HAP-1 (cell line): ENCODE results near the gene DAB2IP.
A peak's percentile ranks its signal among the peaks of the same experiment; 100 is the strongest.
"Not testable (repeated sequence)": the region's sequence is repeated elsewhere in the genome, so short reads cannot be mapped to it uniquely, and the experiment has no call there.

Experiments used
- DNase-seq, 2 experiments: peaks; one replicate each; pipeline ENCODE4 v3.0.0-alpha.2; 2016 to 2020; ENCODE audit warnings: low spot score in 2 of 2
- H3K27me3 ChIP-seq: fragments of 250-450 bp; sonication (Bioruptor Pico); 2 replicates; pipeline ENCODE4 v1.5.1; 2020; ENCODE audit warnings: low read depth, mild to moderate bottlenecking, moderate library complexity
- H3K36me3 ChIP-seq: fragments of 250-450 bp; sonication (Bioruptor Pico); replicated peaks from 2 replicates; pipeline ENCODE4 v1.5.1; 2020; ENCODE audit warnings: mild to moderate bottlenecking
- H3K4me1 ChIP-seq: fragments of 250-450 bp; sonication (Bioruptor Pico); 2 replicates; pipeline ENCODE4 v1.5.1; 2020; ENCODE audit warnings: mild to moderate bottlenecking
- H3K4me3 ChIP-seq: fragments of 250-450 bp; sonication (Bioruptor Pico); 2 replicates; pipeline ENCODE4 v1.5.1; 2020; ENCODE audit warnings: mild to moderate bottlenecking, moderate library complexity
- H3K9me3 ChIP-seq: fragments of 250-450 bp; sonication (Bioruptor Pico); 2 replicates; pipeline ENCODE4 v1.5.1; 2020; ENCODE audit warnings: mild to moderate bottlenecking, moderate library complexity
- in situ Hi-C: fragments of 300-500 bp; cut with MboI; formaldehyde crosslinking; loops from 3 replicates; pipeline ENCODE4 v1.14.3; 2020; ENCODE audit warnings: low sequenced_read_pairs, inconsistent platforms, mixed read lengths

The DAB2IP gene

GRCh38 chr9:121643473-121643872 is 8.0 kb upstream of the DAB2IP start:
- Histone ChIP-seq H3K27me3 (no peaks in the 10 kb centered on the region), H3K36me3 (no peaks in the 10 kb centered on the region), H3K4me1 (no peaks in the 10 kb centered on the region), H3K9me3 (no peaks in the 10 kb centered on the region), H3K4me3 (no peak overlapping the region)
- in situ Hi-C loops: no loop called here
- no peak for DNase-seq

DNA sequence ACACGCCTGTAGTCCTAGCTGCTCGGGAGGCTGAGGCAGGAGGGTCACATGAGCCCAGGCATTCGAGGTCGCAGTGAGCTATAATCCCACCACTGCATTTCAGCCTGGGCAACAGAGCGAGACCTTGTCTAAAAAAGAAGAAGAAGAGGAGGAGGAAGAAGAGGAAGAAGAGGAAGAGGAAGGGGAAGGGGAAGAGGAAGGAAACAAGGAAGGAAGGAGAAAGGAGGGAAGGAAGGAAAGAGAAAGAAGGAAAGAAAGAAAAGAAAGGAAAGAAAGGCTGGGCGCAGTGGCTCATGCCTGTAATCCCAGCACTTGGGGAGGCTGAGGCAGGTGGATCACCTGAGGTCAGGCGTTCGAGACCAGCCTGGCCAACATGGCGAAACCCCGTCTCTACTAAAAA is 7.4 kb upstream of the DAB2IP start:
- H3K4me1 ChIP-seq, H3K36me3 ChIP-seq, H3K4me3 ChIP-seq, H3K9me3 ChIP-seq, DNase-seq, H3K27me3 ChIP-seq, in situ Hi-C loops: not testable (repeated sequence)

DNA sequence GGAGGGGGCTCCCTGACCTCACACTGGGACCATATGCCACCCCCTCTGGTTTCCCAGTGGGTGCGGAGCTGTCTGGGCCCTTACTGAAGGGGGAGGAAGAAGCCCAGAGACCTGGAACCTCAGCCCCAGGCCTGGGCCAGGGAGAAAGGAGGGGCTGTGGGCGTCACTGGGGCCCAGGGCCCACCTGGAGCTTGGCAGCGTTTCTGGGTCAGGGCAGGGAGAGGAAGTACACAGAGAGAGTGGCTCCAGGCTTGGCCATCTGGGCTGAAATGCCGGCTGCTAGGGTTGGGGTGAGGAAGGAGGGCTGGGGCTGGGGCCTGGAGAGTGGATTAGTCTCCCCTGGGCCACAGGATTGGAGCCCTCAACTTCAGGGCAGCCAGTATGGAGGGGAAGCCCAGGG is 6.4 kb upstream of the DAB2IP start:
- Histone ChIP-seq H3K4me3 (no peak overlapping the region), H3K36me3 (no peaks in the 10 kb centered on the region), H3K27me3 (no peaks in the 10 kb centered on the region), H3K4me1 (peaks cover 5% of the 10 kb centered on the region), H3K9me3 (no peaks in the 10 kb centered on the region)
- no peak for DNase-seq
- in situ Hi-C loops: no loop called here

DNA sequence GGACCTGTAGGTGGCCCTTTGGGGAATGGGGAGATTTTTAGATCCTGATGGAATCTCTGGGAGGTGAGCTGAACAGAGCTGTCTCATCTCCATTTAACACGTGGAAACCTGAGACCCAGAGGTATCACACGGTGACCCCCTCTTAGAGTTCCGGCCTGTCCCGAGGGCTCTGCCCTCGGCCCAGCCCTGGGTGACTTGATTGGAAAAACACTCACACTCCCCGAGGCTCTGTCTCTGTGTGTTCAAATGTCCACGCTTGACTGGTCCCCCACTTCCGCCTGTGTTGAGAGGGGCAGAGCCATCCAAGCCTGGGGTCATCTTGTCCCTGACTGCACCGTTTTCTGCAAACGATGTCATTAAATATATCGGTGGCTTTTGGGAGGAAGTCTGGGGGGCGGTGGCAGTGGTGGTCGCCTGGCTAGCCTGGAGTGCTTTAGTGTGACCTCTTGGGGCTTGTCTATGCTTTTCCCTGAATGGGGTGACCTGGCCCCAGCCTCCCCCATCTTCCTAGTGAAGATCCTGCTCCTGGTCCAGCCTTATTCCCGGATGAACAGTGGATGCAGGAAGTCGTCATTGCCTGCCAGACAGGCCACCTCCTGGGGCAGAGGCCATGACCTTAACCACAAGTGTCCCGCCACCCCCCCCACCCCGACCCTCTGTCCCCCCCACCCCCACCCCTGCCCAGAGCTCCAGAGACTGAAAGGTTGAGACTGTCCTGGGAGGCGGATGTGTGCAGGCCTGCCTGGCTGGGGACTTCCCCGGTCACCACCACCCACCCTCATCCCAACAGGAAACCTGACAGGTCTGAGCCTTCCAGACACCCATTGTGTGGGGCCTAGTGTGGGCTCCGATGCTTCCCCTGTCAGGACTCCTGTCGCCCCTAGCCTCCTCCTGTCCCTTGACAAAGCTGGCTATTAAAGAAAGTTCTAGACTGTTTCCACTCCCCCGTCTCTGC is 5.3 kb upstream of the DAB2IP start:
- H3K4me3 ChIP-seq: no peak overlapping the region
- no peaks in the 10 kb centered on the region for H3K36me3 ChIP-seq
- no peak for DNase-seq
- H3K27me3 ChIP-seq: no peaks in the 10 kb centered on the region
- H3K4me1 ChIP-seq: peaks cover 14% of the 10 kb centered on the region
- H3K9me3 ChIP-seq: no peaks in the 10 kb centered on the region
- in situ Hi-C loops: no loop called here

- peaks cover 14% of the 10 kb centered on the region for H3K4me1 ChIP-seq
- in situ Hi-C loops: no loop called here
Measured at GRCh38 chr9:121646992-121647391, 4.4 kb upstream of the DAB2IP start.

DNA sequence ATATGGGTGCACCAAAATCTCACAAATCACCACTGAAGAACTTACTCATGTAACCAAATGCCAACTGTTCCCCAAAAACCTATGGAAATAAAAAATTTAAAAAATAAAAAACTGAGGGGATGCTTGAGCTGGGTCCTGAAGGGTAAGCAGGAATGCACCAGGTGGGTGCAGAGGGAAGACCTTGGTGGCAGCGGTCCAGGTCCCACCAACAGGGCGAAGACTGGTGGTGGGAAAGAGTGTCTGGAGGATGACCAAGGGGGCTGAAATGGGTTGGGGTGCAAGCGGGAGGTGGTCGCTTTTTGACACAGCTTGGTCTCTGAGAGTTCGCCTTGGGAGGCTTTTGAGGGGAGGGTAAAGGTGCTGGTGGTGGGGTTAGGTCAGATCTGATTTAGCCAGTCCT is 3.3 kb upstream of the DAB2IP start:
- Histone ChIP-seq H3K9me3 (no peaks in the 10 kb centered on the region), H3K36me3 (no peaks in the 10 kb centered on the region), H3K27me3 (no peaks in the 10 kb centered on the region), H3K4me1 (peaks cover 17% of the 10 kb centered on the region), H3K4me3 (no peak overlapping the region)
- no peak for DNase-seq
- in situ Hi-C loops: no loop called here

More at GRCh38 chr9:121646992-121647391, 4.4 kb upstream of the DAB2IP start:
- no peaks in the 10 kb centered on the region for H3K27me3 ChIP-seq
- H3K9me3 ChIP-seq: no peaks in the 10 kb centered on the region
- H3K36me3 ChIP-seq: no peaks in the 10 kb centered on the region
- DNase-seq: no peak
- no peak overlapping the region for H3K4me3 ChIP-seq

GRCh38 chr9:121648799-121649198 is 2.6 kb upstream of the DAB2IP start:
- no peaks in the 10 kb centered on the region for H3K36me3 ChIP-seq
- in situ Hi-C loops: no loop called here
- H3K4me1 ChIP-seq: peaks cover 17% of the 10 kb centered on the region
- H3K4me3 ChIP-seq: no peak overlapping the region
- no peak for DNase-seq
- no peaks in the 10 kb centered on the region for H3K9me3 ChIP-seq
- no peaks in the 10 kb centered on the region for H3K27me3 ChIP-seq

GRCh38 chr9:121649476-121650216 is 1.8 kb upstream of the DAB2IP start:
- no peaks in the 10 kb centered on the region for H3K27me3 ChIP-seq
- H3K9me3 ChIP-seq: no peaks in the 10 kb centered on the region
- peaks cover 17% of the 10 kb centered on the region for H3K4me1 ChIP-seq
- DNase-seq: no peak
- H3K36me3 ChIP-seq: no peaks in the 10 kb centered on the region
- H3K4me3 ChIP-seq: no peak overlapping the region
- in situ Hi-C loops: no loop called here

- peak; percentile 81 to 94 for DNase-seq
- H3K36me3 ChIP-seq: no peaks in the 10 kb centered on the region
- no peaks in the 10 kb centered on the region for H3K9me3 ChIP-seq
- H3K4me3 ChIP-seq: no peak overlapping the region
- no peaks in the 10 kb centered on the region for H3K27me3 ChIP-seq
- in situ Hi-C loops: no loop called here
- H3K4me1 ChIP-seq: peaks cover 17% of the 10 kb centered on the region
Measured at GRCh38 chr9:121650217-121651007, 1.0 kb upstream of the DAB2IP start.

DNA sequence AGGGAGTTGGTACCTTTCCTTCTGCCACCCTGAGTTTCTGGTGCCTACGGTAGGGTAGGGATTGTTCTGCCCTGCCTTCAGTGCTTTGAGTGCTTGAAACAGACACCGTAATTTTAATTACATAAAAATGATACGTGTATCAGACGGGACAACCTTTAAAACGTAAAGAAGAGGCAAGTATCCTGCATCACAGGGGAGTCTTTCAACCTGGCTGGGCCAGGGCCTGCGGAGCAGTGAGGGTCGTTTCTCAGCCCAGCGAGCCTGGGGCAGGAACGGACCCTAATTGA is 483 bp upstream of the DAB2IP start:
- in situ Hi-C loops: no loop called here
- H3K4me3 ChIP-seq: peak overlapping the region; percentile 58

DNA sequence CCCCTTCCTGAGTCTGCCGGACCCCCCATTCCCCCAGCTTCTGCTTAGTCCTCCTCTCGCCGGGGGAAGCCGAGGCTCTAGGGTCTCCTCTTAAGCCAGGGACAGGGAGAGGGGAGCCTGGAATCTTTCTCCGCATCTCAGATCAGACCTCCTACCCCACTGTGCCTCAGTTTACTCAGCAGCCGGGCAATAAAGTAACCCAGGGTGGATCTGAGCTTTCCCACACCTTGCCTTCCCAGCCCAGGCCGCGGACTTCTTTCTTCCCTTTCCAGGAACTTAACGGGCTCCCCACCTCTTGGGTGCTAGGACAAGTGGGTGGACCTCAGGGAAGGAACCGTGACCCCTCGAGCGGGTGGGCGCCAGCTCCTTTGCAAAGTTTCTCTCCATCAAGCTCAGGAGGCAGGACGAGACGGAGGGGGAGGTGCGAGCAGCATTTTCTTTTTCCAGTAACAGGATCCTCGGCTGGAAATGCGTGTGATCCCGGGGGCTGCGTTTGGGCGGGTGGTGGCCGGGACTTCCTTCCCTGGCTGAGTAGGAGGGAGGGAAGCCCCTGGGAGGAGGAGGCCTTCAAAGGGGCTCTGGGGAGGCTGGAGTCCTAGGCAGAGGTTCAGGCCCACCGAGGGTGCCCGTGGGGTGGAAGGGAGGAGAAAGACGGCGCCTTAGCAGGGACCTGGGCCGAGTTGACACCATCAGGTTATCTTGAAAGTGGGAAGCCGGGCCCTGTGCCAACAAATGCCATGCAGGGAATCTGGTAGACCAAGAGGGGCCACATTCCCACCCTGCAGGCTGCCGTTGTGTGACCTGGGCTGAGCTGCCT is 795 bp downstream of the DAB2IP start:
- peak; percentile 35 to 65 for DNase-seq
- no peaks in the 10 kb centered on the region for H3K27me3 ChIP-seq
- H3K4me3 ChIP-seq: peak overlapping the region; percentile 58
- in situ Hi-C loops: no loop called here
- peaks cover 2% of the 10 kb centered on the region; the same call in 1 of the 2 replicates for H3K36me3 ChIP-seq
- H3K4me1 ChIP-seq: peaks cover 17% of the 10 kb centered on the region
- H3K9me3 ChIP-seq: no peaks in the 10 kb centered on the region

More for the DNA sequence above, 483 bp upstream of the DAB2IP start:
- no peaks in the 10 kb centered on the region for H3K9me3 ChIP-seq
- peaks cover 17% of the 10 kb centered on the region for H3K4me1 ChIP-seq
- no peak for DNase-seq
- H3K36me3 ChIP-seq: no peaks in the 10 kb centered on the region
- no peaks in the 10 kb centered on the region for H3K27me3 ChIP-seq

DNA sequence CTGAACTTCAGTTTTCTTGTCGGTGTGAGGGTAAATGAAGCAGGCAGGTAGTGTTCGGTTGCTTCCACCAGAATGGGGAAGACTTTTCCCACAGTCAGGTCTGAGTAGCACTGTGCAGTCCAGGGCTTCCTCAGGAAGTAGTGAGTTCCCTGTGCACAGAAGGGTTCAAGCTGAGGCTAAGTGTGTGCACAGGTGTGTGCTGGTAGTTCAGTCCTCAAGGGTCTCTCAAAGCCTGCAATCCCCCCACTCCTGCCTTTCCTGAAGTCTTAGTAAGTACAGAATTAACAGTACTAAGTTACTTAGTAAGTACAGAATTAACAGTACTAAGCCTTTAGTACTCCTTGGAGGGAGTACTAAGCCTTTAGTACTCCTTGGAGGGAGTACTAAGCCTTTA is 1.4 kb downstream of the DAB2IP start:
- DNase-seq: no peak
- Histone ChIP-seq H3K36me3 (peaks cover 5% of the 10 kb centered on the region; the same call in 1 of the 2 replicates), H3K4me3 (peak overlapping the region; percentile 58), H3K9me3 (no peaks in the 10 kb centered on the region), H3K27me3 (no peaks in the 10 kb centered on the region), H3K4me1 (peaks cover 17% of the 10 kb centered on the region)
- in situ Hi-C loops: no loop called here

DNA sequence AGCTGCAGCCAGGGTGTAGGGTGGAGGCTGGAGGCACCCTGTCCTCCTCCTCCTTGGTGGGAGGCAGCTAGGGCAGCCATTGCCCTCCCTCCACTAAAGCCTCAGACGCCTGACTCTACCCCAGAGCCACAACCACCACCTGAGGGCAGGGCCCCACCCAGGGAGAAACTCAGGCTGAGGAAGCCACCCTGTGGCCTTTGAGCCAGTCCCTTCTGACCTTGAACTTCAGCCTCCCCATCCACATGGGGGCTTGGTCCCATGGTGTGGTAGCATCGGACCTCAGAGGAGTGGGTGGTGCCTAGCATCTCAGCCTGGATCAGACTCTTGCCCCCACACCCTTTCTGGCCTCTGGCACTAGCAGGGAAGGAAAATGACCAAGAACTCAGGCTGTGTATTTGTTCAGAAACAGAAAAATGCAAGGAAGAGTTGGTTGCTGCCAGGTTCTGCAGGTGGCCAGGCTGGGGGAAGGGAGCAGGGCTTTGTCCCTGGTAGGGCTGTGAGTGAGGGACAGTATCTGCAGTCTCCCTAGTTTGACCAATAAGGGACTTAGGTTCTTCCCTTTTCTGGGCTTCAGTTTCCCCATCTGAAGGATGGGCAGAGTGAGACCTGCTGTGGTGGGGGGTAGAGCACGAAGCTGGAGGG is 3.2 kb downstream of the DAB2IP start:
- peaks cover 16% of the 10 kb centered on the region for H3K4me1 ChIP-seq
- no peak for DNase-seq
- in situ Hi-C loops: no loop called here
- no peaks in the 10 kb centered on the region for H3K27me3 ChIP-seq
- H3K4me3 ChIP-seq: no peak overlapping the region
- peaks cover 5% of the 10 kb centered on the region; the same call in 1 of the 2 replicates for H3K36me3 ChIP-seq
- no peaks in the 10 kb centered on the region for H3K9me3 ChIP-seq
